Fibroblast of villous mesenchyme (primary cell): ENCODE results near the gene AKAP11. TPM values are rescaled to one million over a fixed set of nuclear protein-coding genes. Genes with fewer than 3 reads are reported as not detected.

Experiments used
- DNase-seq: peaks from one replicate; pipeline ENCODE4 v3.0.0-alpha.2; 2010; ENCODE audit warnings: low read depth
- H3K4me3 ChIP-seq: 2 replicates; pipeline ENCODE4 v1.5.1; 2011; ENCODE audit warnings: low read depth, mild to moderate bottlenecking, low read length
- total RNA-seq: library from RNA; depleted of rRNA; stranded (reverse); fragments of >200 nt; gene quantifications from 2 replicates; pipeline ENCODE4 v1.2.3, GENCODE V29; 2012
- TF ChIP-seq, protein P1 (sequence below): IDR thresholded peaks from 2 replicates; pipeline ENCODE4 v1.5.1; 2012; ENCODE audit warnings: low read depth, mild to moderate bottlenecking, low read length; ENCODE audit not compliant: insufficient read depth

AKAP11 gene
- total RNA-seq, 1 donor: 32.0 TPM

DNA sequence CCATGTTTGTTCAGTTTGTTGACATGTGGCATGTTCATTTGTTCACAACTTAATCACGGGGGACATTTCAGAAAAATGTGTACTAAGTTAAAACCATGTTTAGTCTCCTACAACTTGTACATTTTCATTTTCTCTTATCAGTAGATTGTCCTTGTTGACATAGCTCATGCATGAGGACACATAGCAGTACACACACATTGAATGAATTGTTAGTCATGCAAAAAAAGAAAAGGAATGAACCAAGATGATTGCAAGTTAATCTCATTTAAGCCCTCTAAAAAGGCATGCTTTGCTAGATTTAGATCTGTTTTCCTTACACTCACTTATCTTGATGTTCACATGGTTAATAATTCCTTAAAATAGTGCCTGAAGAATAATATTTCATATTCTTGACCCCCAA, 38.2 kb upstream of the AKAP11 start:
- no peak for DNase-seq
- TF ChIP-seq, protein P1, sequence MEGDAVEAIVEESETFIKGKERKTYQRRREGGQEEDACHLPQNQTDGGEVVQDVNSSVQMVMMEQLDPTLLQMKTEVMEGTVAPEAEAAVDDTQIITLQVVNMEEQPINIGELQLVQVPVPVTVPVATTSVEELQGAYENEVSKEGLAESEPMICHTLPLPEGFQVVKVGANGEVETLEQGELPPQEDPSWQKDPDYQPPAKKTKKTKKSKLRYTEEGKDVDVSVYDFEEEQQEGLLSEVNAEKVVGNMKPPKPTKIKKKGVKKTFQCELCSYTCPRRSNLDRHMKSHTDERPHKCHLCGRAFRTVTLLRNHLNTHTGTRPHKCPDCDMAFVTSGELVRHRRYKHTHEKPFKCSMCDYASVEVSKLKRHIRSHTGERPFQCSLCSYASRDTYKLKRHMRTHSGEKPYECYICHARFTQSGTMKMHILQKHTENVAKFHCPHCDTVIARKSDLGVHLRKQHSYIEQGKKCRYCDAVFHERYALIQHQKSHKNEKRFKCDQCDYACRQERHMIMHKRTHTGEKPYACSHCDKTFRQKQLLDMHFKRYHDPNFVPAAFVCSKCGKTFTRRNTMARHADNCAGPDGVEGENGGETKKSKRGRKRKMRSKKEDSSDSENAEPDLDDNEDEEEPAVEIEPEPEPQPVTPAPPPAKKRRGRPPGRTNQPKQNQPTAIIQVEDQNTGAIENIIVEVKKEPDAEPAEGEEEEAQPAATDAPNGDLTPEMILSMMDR: no peak

DNA sequence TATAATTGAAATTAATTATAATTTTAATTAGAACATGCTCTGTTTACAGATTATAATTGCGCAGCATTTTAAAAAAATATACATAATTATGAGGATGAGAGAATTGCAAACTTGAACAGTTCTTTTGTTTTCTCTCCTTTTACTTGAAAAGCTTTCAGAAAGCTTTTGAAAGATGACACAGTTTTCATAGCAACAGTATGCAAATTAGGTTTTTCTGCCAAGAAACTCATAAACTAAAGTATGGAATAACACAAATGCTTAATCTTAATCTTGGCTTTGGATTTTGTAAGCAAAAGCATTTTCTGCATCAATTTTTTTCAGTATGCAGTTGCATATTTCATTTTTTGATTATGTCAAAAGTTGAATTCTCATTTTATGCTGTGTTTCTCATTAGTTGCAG, 32.8 kb upstream of the AKAP11 start:
- DNase-seq: no peak
- TF ChIP-seq, protein P1: no peak

More for the DNA sequence above, 38.2 kb upstream of the AKAP11 start:
- H3K4me3 ChIP-seq: no peak overlapping the region

GRCh38 chr13:42239644-42240043, 32.3 kb upstream of the AKAP11 start:
- no peak for DNase-seq
- TF ChIP-seq, protein P1: no peak

More for the DNA sequence above, 32.8 kb upstream of the AKAP11 start:
- no peak overlapping the region for H3K4me3 ChIP-seq

DNA sequence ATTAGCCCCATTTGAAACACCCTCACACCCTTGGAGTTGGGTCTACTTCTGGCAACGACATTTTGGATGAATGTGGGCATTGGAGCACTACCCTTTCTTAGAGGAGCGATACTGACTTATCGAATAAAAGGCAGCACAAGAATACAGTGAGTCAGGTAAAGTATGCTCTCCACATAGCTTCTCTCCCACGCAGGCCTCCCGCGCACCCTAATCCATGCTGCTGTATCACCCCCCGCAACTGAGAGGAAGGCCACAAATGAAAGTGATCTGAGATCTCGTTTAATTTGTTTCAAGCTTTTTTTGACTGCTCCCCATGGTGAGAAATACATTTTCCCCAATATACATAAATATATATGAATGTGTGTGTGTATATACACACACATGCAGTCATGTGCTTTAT, 25.4 kb upstream of the AKAP11 start:
- TF ChIP-seq, protein P1: no peak
- no peak for DNase-seq
- H3K4me3 ChIP-seq: no peak overlapping the region

More at GRCh38 chr13:42239644-42240043, 32.3 kb upstream of the AKAP11 start:
- no peak overlapping the region for H3K4me3 ChIP-seq

DNA sequence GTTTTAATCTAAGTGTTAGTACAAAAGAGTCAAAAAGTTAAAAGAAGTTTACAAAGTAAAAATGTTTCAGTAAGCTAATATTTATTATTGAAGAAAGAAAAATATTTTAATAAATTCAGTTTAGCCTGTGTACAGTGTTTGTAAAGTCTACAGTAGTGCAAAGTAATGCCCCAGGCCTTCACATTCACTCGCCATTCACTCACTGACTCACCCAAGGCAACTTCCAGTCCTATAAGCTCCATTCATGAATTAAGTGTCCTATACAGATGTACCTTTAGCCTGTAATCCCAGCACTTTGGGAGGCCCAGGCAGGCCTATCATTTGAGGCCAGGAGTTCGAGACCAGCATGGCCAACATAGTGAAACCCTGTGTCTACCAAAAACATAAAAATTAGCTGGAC, 24.1 kb upstream of the AKAP11 start:
- no peak for DNase-seq
- TF ChIP-seq, protein P1: no peak
- no peak overlapping the region for H3K4me3 ChIP-seq

- H3K4me3 ChIP-seq: no peak overlapping the region
- TF ChIP-seq, protein P1: no peak
- DNase-seq: no peak
Observed at GRCh38 chr13:42255886-42256285, 16.1 kb upstream of the AKAP11 start.

- TF ChIP-seq, protein P1: no peak
- no peak overlapping the region for H3K4me3 ChIP-seq
- no peak for DNase-seq
Observed at GRCh38 chr13:42258747-42259146, 13.2 kb upstream of the AKAP11 start.
